K562 (cell line): Measurements from ENCODE around the gene KTI12. TPM values are rescaled to one million over a fixed set of nuclear protein-coding genes. Genes with fewer than 3 reads are reported as not detected.

Source experiments
- ATAC-seq: fragments of 200-7000 bp; cut with Tn5 transposase; 3 replicates; pipeline ENCODE4 v1.9.1; 2020; ENCODE audit warnings: moderate library complexity
- BruUV-seq: library from RNA; stranded (reverse); fragments of 400-500 nt; replicated peaks from 2 replicates; lab custom pipeline; 2021; lab: Mats Ljungman, UMichigan
- CTCF ChIA-PET: fragments of 300-600 bp; formaldehyde crosslinking; extraction: SDS; loops from one replicate; lab custom pipeline; 2021; ENCODE audit warnings: low intra/inter-chr PET ratio; lab: Yijun Ruan, JAX
- POLR2A ChIA-PET: fragments of 300-600, 350-650 bp; sonication (Branson Sonifier 250); formaldehyde crosslinking; extraction: SDS; loops from one replicate; lab custom pipeline; 2021; ENCODE audit warnings: antibody characterized with exemption, inconsistent platforms; lab: Yijun Ruan, JAX
- DNase-seq, 4 experiments: peaks; one replicate each; pipeline versions ENCODE4 v3.0.0 to v3.0.0-alpha.2; 2011 to 2018; ENCODE audit warnings: low spot score in 3 of 4, mixed read lengths in 3 of 4; ENCODE audit errors: extremely low read depth in 1 of 4
- FAIRE-seq: peaks from 2 replicates; lab custom pipeline; 2011; peaks lifted over from hg19 to GRCh38; lab: Jason Lieb, UNC
- H2AFZ ChIP-seq: 2 replicates; pipeline ENCODE4 v1.6.0; 2011; ENCODE audit warnings: low read depth, low read length, control low read depth, inconsistent platforms
- H3K27ac ChIP-seq: fragments of 200-600 bp; 3 replicates; pipeline ENCODE4 v1.8.0; 2011; ENCODE audit warnings: low read depth, mild to moderate bottlenecking, control low read depth, inconsistent platforms, low read length, moderate library complexity, mixed read lengths; ENCODE audit errors: extremely low read depth
- H3K27me3 ChIP-seq, 2 experiments: fragments of 300-600 bp in 1 of 2; 2 replicates in 1 of 2; 3 replicates in 1 of 2; pipeline versions ENCODE4 v1.6.0 to v1.8.0; 2011; ENCODE audit warnings: inconsistent platforms in 2 of 2, low read length in 2 of 2, mild to moderate bottlenecking in 1 of 2, mixed read lengths in 1 of 2, moderate library complexity in 1 of 2; ENCODE audit not compliant: control insufficient read depth in 2 of 2, insufficient read depth in 2 of 2
- H3K36me3 ChIP-seq: fragments of 300-600 bp; 3 replicates; pipeline ENCODE4 v1.8.0; 2011; ENCODE audit warnings: mild to moderate bottlenecking, low read length, inconsistent platforms; ENCODE audit not compliant: control insufficient read depth, insufficient read depth
- H3K4me1 ChIP-seq, 2 experiments: fragments of 200-600 bp in 1 of 2; replicated peaks in 1 of 2; 2 replicates in 1 of 2; 3 replicates in 1 of 2; pipeline versions ENCODE4 v1.5.1 to v1.8.0; 2011; ENCODE audit warnings: inconsistent platforms in 2 of 2, low read length in 2 of 2, mild to moderate bottlenecking in 1 of 2, mixed read lengths in 1 of 2, moderate library complexity in 1 of 2; ENCODE audit not compliant: control insufficient read depth in 2 of 2, insufficient read depth in 2 of 2
- H3K4me2 ChIP-seq: 2 replicates; pipeline ENCODE4 v1.6.1; 2011; ENCODE audit warnings: low read length, control low read depth, inconsistent platforms, mixed read lengths; ENCODE audit not compliant: insufficient read depth
- H3K4me3 ChIP-seq: fragments of 200-600 bp; sonication (generic), shearing (Covaris generic); 2 replicates; pipeline ENCODE4 v1.5.1; 2016; ENCODE audit warnings: control low read depth, inconsistent platforms
- H3K79me2 ChIP-seq: fragments of 200-600 bp; 3 replicates; pipeline ENCODE4 v1.8.0; 2011; ENCODE audit warnings: low read length, inconsistent platforms; ENCODE audit not compliant: control insufficient read depth, insufficient read depth
- H3K9ac ChIP-seq, 2 experiments: 2 replicates each; pipeline versions ENCODE4 v1.6.0 to v1.6.1; 2011; ENCODE audit warnings: low read depth in 2 of 2, low read length in 2 of 2, control low read depth in 1 of 2, inconsistent platforms in 1 of 2, mild to moderate bottlenecking in 1 of 2, mixed read lengths in 1 of 2; ENCODE audit not compliant: insufficient read depth in 1 of 2
- H3K9me1 ChIP-seq: one replicate; pipeline ENCODE4 v1.6.0; 2011; ENCODE audit warnings: inconsistent platforms, mild to moderate bottlenecking, low read length, moderate library complexity; ENCODE audit not compliant: control insufficient read depth, insufficient read depth
- H3K9me3 ChIP-seq: replicated peaks from 2 replicates; pipeline ENCODE4 v1.5.1; 2011; ENCODE audit warnings: low read depth, low read length, inconsistent platforms; ENCODE audit not compliant: control insufficient read depth, insufficient read depth
- H4K20me1 ChIP-seq: replicated peaks from 2 replicates; pipeline ENCODE4 v1.6.1; 2011; ENCODE audit warnings: low read length, inconsistent platforms, mixed read lengths; ENCODE audit not compliant: control insufficient read depth, insufficient read depth
- CEBPG ChIP-seq, 3 experiments: fragments of 200-800 bp in 1 of 3; sonication (Bioruptor generic) in 1 of 3; sonication (generic) in 1 of 3; formaldehyde crosslinking in 1 of 3; IDR thresholded peaks in 2 of 3; conservative IDR thresholded peaks in 1 of 3; 2 replicates each; pipeline versions ENCODE4 v1.6.1 to v1.8.0; 2016 to 2022; ENCODE audit warnings: missing compliant biosample characterization in 2 of 3, missing genetic modification characterization in 2 of 3, mild to moderate bottlenecking in 1 of 3, missing genetic modification reagents in 1 of 3
- POLR3G ChIP-seq: IDR thresholded peaks from 2 replicates; pipeline ENCODE4 v1.6.1; 2011; ENCODE audit not compliant: insufficient read length, insufficient replicate concordance; ENCODE audit errors: extremely low read depth
- WGBS: fragments of 100-300 bp; shearing (Covaris generic); methylation state at CpG from one replicate; pipeline ENCODE4 v1.1.6; 2016; ENCODE audit warnings: low coverage, mixed read lengths; ENCODE audit not compliant: insufficient coverage; ENCODE audit errors: missing lambda C conversion rate; 5-methylcytosine and 5-hydroxymethylcytosine counted together
- in situ Hi-C: fragments of 300-500 bp; cut with MboI; formaldehyde crosslinking; loops from 4 replicates; pipeline ENCODE4 v1.15.0; 2018; ENCODE audit warnings: inconsistent platforms, mixed read lengths
- intact Hi-C: fragments of 100-400 bp; cut with micrococcal nuclease; formaldehyde crosslinking; loops from 2 replicates; pipeline ENCODE4 v1.14.2; 2022
- polyA plus RNA-seq, 8 experiments: library from polyadenylated mRNA; depleted of rRNA in 4 of 8; stranded (reverse) in 5 of 8; unstranded in 3 of 8; fragments of >200 nt; fragmentation: Nextera tagmentation in 2 of 8; fragmentation: Illumina TruSeq in 1 of 8; extraction: Ambion mirVana in 2 of 8; extraction: Trizol in 1 of 8; gene quantifications; 2 replicates each; pipeline versions ENCODE4 v1.2.1 to v1.2.3, GENCODE V29; 2011 to 2014; ENCODE audit warnings: inconsistent platforms in 1 of 8, missing spikeins in 1 of 8
- total RNA-seq, 7 experiments: library from RNA; depleted of rRNA in 6 of 7; stranded (reverse); fragments of >200 nt in 6 of 7; fragmentation: Illumina TruSeq in 2 of 7; extraction: Trizol in 2 of 7; gene quantifications; 2 replicates each; pipeline versions ENCODE4 v1.2.1 to v1.2.3, GENCODE V29; 2011 to 2021; ENCODE audit warnings: low replicate concordance in 1 of 7
- TF ChIP-seq, protein P1 (sequence below): fragments of 200-800 bp; sonication (Bioruptor generic); IDR thresholded peaks from 2 replicates; pipeline ENCODE4 v1.6.1; 2017; ENCODE audit warnings: missing genetic modification characterization, missing compliant biosample characterization
- TF ChIP-seq, protein P2 (sequence below), 2 experiments: fragments of 450-650 bp in 1 of 2; sonication (generic) in 1 of 2; formaldehyde crosslinking in 1 of 2; IDR thresholded peaks in 1 of 2; conservative IDR thresholded peaks in 1 of 2; 2 replicates each; pipeline versions ENCODE4 v1.6.1 to v1.8.1; 2016 to 2023; ENCODE audit warnings: mild to moderate bottlenecking in 2 of 2, moderate library complexity in 2 of 2, inconsistent platforms in 1 of 2, missing genetic modification reagents in 1 of 2

Gene KTI12
- total and polyA plus RNA-seq, 9 of the 15 experiments (the other 6 are each of a cell fraction or from before 2014, with no cell fraction given) = 3.1 to 22.8 (median 11.6) TPM

DNA sequence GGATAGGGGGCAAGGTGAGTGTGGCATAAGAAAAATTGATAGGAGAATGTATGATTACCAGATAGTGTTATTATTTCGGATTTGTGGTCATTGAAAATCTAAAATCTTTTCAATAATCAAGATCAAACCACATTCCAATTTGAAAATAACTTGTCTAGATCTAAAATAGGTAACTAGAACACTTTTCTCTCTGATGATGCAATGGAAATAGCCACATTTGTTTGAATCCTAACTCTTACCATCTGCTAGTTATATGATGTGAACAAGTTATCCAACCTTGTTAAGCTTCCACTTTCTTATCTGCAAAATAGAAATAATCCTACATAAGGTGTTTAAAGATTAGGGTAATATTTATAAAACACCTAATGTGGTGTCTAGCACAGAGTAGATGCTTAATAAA lies 26.3 kb upstream of the KTI12 start:
- H3K4me3 ChIP-seq = no peak overlapping the region
- DNase-seq (no peak), FAIRE-seq (no peak), ATAC-seq (no peak)
- H3K9me1 ChIP-seq = no peaks in the 10 kb centered on the region
- intact Hi-C loops = loop anchor here (5.0 kb wide), 1 partner anchor 492 kb away; the partner anchor contains the start of gene TUT4
- no peaks in the 10 kb centered on the region for H4K20me1 ChIP-seq
- no peaks in the 10 kb centered on the region; a peak in 1 of 5 replicates for H3K27me3 ChIP-seq
- ChIA-PET POLR2A (interaction anchor here (0.6 to 2.3 kb wide), 9 partner anchors 9 to 148 kb away, joined by 3 to 12 read pairs (median 3); no protein-coding TSS in a partner anchor), CTCF (no interaction called here)
- TF ChIP-seq, protein P1, sequence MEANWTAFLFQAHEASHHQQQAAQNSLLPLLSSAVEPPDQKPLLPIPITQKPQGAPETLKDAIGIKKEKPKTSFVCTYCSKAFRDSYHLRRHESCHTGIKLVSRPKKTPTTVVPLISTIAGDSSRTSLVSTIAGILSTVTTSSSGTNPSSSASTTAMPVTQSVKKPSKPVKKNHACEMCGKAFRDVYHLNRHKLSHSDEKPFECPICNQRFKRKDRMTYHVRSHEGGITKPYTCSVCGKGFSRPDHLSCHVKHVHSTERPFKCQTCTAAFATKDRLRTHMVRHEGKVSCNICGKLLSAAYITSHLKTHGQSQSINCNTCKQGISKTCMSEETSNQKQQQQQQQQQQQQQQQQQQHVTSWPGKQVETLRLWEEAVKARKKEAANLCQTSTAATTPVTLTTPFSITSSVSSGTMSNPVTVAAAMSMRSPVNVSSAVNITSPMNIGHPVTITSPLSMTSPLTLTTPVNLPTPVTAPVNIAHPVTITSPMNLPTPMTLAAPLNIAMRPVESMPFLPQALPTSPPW (CRISPR knock-in tag) = no peak
- TF ChIP-seq, protein P2, sequence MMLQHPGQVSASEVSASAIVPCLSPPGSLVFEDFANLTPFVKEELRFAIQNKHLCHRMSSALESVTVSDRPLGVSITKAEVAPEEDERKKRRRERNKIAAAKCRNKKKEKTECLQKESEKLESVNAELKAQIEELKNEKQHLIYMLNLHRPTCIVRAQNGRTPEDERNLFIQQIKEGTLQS (IDR thresholded peaks at IDR 0.05) = peak; percentile 67
- TF ChIP-seq, protein P2 (CRISPR knock-in tag; conservative IDR thresholded peaks at IDR 0.05) = no peak
- no peak for TF ChIP-seq CEBPG (CRISPR knock-in tag; IDR thresholded peaks at IDR 0.05)
- peak; percentile 40 to 56; a peak in 2 of 4 replicates for TF ChIP-seq CEBPG (tag; conservative IDR thresholded peaks at IDR 0.05 in 1 of 2, IDR thresholded peaks at IDR 0.05 in 1 of 2)
- no peak for TF ChIP-seq POLR3G
- peaks cover 4 to 11% of the 10 kb centered on the region in 2 experiments for H3K4me1 ChIP-seq
- H2AFZ ChIP-seq = no peak overlapping the region
- H3K4me2 ChIP-seq = no peak overlapping the region
- H3K79me2 ChIP-seq = peaks cover 70% of the 10 kb centered on the region
- no peaks in the 10 kb centered on the region for H3K9me3 ChIP-seq
- BruUV-seq = no TSS peak
- peaks cover 60% of the 10 kb centered on the region for H3K36me3 ChIP-seq
- no peak overlapping the region for H3K27ac ChIP-seq
- in situ Hi-C loops = no loop called here
- WGBS = 89% methylated on average over 1 of the region's 1 CpG
- H3K9ac ChIP-seq = no peak overlapping the region
